Adrenal gland (tissue), 5 donors: ENCODE results near the gene GZMB.

Source experiments
- POLR2A ChIP-seq, 2 donors: fragments of 450-650 bp; IDR thresholded peaks; one replicate each; pipeline ENCODE4 v1.6.1; 2017; ENCODE audit warnings: antibody characterized with exemption in 2 of 2, mild to moderate bottlenecking in 2 of 2, moderate library complexity in 1 of 2
- TF ChIP-seq, protein P1 (sequence below), 6 experiments: fragments of 450-650 bp in 4 of 6; fragments of 200-600 bp in 2 of 6; sonication (generic) in 1 of 6; IDR thresholded peaks; 1 replicate in 5 of 6; 2 replicates in 1 of 6; pipeline versions ENCODE4 v1.5.1 to v1.8.0; 2016 to 2021; ENCODE audit warnings: antibody characterized with exemption in 6 of 6, mild to moderate bottlenecking in 2 of 6, moderate library complexity in 1 of 6
- donor health status: DM: no; HTN: no; CAD: no.

- TF ChIP-seq, protein P1, sequence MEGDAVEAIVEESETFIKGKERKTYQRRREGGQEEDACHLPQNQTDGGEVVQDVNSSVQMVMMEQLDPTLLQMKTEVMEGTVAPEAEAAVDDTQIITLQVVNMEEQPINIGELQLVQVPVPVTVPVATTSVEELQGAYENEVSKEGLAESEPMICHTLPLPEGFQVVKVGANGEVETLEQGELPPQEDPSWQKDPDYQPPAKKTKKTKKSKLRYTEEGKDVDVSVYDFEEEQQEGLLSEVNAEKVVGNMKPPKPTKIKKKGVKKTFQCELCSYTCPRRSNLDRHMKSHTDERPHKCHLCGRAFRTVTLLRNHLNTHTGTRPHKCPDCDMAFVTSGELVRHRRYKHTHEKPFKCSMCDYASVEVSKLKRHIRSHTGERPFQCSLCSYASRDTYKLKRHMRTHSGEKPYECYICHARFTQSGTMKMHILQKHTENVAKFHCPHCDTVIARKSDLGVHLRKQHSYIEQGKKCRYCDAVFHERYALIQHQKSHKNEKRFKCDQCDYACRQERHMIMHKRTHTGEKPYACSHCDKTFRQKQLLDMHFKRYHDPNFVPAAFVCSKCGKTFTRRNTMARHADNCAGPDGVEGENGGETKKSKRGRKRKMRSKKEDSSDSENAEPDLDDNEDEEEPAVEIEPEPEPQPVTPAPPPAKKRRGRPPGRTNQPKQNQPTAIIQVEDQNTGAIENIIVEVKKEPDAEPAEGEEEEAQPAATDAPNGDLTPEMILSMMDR (IDR thresholded peaks at IDR 0.05), result no peak
- no peak for TF ChIP-seq POLR2A (IDR thresholded peaks at IDR 0.05)
Observed at GRCh38 chr14:24595073-24595808, 38.7 kb downstream of the GZMB start.
